Stimulated activated naive CD4-positive, alpha-beta T cell (primary cell): Measurements from ENCODE around the gene PRTN3.
A peak's percentile ranks its signal among the peaks of the same experiment; 100 is the strongest.
"Not testable (repeated sequence)": the region's sequence is repeated elsewhere in the genome, so short reads cannot be mapped to it uniquely, and the experiment has no call there.

Source experiments
- DNase-seq, 6 experiments: peaks; one replicate each; lab custom pipeline; 2025; lab: John Stamatoyannopoulos, UW

The PRTN3 gene

DNA sequence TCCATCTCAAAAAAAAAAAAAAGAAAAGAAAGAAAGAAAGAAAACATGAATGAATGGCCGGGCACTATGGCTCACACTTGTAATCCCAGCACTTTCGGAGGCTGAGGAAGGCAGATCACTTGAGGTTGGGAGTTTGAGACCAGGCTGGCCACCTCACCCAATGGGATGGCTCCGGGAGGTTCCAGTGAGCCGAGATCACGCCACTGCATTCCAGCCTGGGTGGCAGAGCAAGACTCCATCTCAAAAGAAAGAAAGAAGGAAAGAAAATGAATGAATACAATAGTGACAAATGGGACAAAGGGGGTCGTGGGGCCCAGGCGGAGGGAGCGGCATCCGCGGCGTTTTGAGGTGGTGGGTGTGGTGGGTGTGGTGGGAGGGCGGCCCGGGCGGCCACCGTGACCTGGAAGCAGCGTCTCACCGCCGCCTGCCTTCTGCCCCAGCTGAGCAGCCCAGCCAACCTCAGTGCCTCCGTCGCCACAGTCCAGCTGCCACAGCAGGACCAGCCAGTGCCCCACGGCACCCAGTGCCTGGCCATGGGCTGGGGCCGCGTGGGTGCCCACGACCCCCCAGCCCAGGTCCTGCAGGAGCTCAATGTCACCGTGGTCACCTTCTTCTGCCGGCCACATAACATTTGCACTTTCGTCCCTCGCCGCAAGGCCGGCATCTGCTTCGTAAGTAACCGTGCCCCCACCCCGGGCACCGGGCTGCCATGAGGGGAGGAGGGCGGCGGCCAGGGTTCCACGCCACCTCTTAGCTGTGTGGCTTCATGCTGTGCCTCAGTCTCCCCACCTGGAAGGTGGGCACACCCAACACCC is 5.1 kb downstream of the PRTN3 start:
- no peak for DNase-seq

DNA sequence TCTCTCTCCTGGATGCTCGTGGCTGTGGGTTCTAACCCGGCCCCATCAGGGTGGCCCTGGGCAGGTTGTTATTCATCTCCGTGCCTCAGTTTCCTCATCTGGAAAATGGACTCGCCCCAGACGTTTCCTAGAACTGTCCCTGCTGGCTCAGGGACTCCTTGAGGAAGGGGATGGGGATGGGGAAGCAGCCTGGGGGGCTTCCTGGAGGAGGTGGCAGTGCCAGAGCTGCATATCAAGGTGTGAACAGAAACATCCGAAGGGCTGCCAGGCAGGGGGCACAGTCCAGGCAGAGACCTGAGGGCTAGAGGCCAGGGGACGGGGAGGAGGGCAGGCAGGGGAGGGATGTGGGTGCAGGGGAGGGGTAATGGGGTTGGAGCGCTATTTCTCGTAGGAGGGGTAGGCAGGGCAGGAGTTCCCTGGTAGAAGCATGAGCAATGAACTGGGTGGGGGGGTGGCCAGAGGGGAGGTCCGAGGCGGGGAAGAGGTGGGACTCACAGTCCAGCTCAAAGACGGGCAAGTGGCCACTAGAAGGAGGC is 7.7 kb downstream of the PRTN3 start:
- no peak for DNase-seq

DNA sequence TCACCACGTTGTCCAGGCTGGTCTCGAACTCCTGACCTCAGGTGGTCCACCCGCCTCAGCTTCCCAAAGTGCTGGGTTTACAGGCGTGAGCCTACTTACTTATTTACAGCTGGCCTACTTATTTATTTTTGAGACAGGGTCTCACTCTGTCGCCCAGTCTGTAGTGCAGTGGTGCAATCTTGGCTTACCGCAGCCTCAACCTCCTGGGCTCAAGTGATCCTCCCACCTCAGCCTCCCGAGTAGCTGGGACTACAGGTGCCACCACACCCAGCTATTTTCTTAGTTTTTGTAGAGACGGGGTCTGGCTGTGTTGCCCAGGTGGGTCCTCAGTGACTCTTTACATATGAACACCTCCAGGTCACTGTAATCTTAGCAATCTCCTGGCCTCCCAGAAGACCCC is 8.4 kb downstream of the PRTN3 start:
- not testable (repeated sequence) for DNase-seq

DNA sequence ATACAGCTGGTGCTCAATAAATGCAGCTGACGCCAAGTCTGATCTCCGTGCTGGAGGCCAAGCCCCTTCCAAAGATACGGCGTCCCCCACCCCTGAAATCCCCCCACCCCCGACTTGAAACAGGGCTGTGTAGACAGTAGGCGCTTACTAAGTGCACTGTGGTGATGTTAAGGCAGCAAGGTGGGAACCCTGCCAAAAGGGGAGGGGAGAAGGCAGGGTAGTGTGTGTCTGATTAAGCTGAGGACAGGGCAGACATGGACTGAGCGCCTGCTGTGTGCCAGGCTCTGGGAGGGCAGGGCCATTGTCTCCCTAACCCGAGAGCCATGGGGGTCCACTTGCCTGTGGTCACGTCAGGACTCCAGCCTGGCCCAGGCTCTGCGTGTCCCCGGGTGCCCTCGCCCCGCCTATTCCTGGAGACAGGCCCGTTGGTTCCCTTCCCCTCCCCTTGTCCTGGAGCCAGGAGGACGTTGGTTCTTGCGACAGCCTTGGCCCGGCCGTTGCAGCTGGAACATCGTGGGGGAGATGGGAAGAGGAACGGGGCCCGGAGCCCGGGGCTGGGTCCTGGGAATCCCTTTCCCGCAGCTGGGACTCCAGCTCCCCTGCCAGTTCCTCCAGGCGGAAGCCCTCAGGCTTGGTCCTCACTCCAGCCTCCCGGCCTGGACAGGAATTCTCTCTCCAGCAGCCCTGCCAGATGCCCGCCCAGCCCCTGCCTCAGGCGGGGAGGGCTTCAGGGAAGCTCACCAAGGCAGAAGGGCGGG is 9.6 kb downstream of the PRTN3 start:
- DNase-seq = no peak

DNA sequence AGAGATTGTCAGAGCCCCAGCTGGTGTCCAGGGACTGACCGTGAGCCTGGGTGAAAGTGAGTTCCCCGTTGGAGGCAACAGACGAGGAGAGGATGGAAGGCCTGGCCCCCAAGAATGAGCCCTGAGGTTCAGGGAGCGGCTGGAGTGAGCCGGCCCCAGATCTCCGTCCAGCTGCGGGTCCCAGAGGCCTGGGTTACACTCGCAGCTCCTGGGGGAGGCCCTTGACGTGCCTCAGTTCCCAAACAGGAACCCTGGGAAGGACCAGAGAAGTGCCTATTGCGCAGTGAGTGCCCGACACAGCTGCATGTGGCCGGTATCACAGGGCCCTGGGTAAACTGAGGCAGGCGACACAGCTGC is 10.2 kb downstream of the PRTN3 start:
- DNase-seq = no peak

DNA sequence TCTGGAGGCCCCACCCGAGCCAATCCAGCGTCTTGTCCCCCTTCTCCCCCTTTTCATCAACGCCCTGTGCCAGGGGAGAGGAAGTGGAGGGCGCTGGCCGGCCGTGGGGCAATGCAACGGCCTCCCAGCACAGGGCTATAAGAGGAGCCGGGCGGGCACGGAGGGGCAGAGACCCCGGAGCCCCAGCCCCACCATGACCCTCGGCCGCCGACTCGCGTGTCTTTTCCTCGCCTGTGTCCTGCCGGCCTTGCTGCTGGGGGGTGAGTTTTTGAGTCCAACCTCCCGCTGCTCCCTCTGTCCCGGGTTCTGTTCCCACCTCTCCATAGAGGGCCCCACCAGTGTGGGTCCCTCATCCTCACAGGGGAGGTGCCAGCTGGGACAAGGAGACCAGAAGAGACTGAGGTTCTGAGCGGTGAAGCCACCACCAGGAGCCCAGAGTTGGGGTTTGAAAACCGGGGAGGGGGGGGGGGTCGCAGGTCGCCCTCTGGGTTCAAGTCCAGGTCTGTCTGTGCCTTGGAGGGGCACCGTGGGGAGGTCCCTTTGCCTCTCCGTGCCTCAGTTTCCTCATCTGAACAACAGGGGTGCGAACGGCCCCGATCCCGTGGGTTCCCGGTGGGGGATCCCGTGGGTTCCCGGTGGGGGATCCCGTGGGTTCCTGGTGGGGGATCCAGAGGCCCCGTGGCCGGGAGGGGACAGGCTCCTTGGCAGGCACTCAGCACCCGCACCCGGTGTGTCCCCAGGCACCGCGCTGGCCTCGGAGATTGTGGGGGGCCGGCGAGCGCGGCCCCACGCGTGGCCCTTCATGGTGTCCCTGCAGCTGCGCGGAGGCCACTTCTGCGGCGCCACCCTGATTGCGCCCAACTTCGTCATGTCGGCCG is 11.6 kb downstream of the PRTN3 start, which contains the start of gene ELANE:
TSS of gene ELANE (plus strand) at position 168 of the 878 bp plus-strand sequence. CDS start at position 194, 26 bp downstream.
- DNase-seq = no peak

DNA sequence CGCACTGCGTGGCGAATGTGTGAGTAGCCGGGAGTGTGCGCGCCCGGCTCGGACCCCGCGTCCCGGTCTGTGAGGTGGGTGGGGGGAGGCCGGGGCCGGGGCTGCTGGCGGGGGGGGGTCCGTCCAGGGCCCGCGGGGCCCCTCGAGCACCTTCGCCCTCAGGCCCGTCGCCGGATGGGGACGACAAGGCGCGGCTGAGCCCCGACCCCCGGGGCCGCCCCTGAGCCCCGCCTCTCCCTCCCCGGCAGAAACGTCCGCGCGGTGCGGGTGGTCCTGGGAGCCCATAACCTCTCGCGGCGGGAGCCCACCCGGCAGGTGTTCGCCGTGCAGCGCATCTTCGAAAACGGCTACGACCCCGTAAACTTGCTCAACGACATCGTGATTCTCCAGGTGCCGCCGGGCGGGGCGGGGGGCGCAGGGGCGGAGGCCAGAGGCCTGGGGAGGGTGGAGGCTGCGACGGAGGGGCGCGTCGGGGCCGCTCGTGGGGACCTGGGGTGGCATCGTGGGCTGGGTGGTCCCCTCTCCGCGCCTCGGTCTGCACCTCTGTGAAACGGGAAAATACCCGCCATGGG is 12.3 kb downstream of the PRTN3 start:
- no peak for DNase-seq

DNA sequence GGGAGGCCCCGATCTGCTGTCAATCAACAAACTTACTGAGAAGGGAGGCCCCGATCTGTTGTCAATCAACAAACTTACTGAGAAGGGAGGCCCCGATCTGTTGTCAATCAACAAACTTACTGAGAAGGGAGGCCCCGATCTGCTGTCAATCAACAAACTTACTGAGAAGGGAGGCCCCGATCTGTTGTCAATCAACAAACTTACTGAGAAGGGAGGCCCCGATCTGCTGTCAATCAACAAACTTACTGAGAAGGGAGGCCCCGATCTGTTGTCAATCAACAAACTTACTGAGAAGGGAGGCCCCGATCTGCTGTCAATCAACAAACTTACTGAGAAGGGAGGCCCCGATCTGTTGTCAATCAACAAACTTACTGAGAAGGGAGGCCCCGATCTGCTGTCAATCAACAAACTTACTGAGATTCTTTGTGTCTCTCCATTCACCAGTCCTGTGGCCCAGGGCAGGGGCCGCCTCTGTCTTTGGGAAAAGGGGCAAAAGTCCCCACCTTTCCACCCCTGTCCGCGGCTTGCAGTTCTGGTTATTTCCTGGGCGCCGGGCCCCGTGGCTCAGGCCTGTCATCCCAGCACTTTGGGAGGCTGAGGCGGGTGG is 12.9 kb downstream of the PRTN3 start:
- DNase-seq = not testable (repeated sequence)

DNA sequence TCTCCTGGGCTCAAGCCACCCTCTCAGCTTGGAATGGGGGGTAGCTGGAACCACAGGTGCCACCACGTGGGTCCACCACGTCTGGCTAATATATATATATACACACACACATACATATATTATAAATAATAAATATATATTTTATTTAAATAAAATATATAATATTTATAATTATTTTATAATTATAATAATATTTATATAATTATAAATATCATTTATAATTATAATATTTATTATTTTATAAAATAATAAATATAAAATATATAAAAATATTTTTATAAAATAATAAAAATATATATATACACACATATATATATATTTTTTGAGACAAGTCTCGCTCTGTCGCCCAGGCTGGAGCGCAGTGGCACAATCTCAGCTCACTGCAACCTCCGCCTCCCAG is 13.8 kb downstream of the PRTN3 start:
- DNase-seq = no peak

DNA sequence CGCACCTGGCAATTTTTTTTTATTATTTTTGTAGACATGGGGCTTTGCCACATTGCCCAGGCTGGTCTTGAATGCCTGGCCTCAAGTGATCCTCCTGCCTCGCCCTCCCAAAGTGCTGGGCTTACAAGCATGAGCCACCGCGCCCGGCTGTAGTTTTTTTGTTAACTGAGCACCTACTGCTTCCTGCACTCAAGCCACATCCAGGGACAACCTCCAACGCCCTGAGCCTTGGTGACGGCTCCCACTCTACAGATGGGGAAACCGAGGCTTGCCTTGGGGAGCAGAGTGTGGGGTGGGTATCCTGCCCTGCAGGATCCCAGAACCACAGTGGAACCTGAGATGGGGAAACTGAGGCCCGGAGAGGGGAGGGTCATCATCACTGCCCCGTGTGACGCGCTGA is 14.3 kb downstream of the PRTN3 start:
- no peak for DNase-seq

DNA sequence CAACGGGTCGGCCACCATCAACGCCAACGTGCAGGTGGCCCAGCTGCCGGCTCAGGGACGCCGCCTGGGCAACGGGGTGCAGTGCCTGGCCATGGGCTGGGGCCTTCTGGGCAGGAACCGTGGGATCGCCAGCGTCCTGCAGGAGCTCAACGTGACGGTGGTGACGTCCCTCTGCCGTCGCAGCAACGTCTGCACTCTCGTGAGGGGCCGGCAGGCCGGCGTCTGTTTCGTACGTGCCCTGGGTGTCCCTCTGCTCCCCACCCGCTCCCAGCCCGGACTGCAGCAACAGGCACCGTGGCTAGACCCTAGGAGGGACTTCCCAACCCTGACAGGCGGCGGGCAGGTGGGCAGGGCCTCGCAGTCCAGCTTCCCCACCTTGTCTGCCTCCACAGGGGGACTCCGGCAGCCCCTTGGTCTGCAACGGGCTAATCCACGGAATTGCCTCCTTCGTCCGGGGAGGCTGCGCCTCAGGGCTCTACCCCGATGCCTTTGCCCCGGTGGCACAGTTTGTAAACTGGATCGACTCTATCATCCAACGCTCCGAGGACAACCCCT is 14.8 kb downstream of the PRTN3 start:
- no peak for DNase-seq

DNA sequence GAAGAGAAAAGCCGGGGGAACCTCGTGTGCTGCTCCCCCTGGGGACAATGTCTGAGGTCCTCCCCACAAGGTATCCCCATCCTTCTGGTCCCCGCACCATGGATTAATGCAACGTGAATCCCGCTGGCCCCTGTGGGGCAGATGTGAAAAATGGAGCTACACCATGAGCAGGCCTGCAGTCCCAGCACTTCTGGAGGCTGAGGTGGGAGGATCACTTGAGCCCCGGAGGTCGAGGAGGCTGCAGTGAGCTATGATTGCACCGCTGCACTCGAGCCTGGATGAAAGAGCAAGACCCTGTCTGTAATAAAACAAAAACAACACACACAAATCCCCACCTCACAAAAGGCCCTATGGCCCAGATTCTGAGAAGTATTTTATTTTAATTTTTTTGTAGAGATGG is 17.5 kb downstream of the PRTN3 start:
- DNase-seq = no peak

DNA sequence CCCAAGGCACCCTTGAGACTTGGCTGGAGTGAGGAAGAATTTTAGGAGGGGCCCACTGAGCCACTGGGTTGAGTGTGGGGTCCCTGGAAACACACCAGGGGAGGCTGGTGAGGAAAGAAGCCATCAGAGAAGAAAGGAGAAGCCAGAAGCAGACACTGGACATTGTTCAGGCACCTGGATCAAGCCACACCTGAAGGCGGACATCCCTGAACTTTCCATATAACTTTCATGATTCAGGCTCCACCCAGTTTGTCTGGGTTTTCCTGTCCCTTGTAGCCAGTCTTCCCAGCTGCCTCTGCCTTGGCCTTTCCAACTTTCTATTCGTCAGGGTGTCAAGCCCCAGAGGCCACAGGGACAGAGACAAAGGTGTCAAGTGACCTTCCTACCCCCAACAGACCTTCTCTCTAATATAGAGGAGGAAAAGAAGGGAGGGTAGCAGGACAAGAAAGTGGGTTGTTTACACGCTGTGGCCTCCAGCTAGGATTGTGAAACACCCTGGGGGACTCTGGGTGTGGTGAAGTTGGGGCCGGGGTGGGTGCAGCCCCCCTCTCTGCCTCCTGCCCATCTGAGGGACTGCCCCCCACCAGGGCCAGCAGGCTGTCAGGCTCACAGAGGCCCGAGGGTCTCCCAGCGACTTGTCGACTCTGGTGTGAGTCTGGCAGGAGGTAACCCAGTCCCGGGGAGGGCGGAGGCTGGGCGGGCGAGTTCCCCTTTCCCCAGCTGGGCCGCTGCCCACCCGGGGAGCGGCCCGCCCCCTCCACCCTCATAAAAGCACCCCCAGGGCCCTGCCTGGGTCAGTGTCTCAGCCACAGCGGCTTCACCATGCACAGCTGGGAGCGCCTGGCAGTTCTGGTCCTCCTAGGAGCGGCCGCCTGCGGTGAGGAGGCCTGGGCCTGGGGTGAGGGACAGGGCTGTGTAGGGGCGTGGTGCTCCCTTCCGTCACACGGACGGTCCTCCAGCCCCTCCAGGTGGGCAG is 18.4 kb downstream of the PRTN3 start, which contains the start of gene CFD:
TSS of gene CFD (plus strand) at position 797 of the 976 bp plus-strand sequence. CDS start at position 823, 26 bp downstream.
- DNase-seq = no peak

DNA sequence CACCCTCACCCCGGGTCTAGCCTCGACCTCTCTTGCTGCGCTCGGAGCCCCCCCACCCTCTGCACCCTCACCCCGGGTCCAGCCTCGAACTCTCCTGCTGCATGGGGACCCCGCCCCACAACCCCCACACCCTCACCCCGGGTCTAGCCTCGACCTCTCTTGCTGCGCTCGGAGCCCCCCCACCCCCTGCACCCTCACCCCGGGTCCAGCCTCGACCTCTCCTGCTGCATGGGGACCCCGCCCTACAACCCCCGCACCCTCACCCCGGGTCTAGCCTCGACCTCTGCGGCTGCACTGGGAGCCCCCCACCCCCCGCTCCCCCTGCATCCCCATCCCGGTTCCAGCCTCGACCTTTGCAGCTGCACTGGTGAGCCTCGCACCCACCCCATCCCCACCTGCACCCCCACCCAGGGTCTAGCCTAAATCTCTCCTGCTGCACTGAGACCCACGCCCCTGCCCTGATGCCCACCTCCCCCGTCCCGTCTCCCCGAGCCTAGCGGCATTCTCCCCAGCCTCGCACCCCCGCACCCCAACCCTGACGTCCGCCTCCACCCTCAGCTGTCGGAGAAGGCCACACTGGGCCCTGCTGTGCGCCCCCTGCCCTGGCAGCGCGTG is 20.4 kb downstream of the PRTN3 start:
- DNase-seq = no peak

DNA sequence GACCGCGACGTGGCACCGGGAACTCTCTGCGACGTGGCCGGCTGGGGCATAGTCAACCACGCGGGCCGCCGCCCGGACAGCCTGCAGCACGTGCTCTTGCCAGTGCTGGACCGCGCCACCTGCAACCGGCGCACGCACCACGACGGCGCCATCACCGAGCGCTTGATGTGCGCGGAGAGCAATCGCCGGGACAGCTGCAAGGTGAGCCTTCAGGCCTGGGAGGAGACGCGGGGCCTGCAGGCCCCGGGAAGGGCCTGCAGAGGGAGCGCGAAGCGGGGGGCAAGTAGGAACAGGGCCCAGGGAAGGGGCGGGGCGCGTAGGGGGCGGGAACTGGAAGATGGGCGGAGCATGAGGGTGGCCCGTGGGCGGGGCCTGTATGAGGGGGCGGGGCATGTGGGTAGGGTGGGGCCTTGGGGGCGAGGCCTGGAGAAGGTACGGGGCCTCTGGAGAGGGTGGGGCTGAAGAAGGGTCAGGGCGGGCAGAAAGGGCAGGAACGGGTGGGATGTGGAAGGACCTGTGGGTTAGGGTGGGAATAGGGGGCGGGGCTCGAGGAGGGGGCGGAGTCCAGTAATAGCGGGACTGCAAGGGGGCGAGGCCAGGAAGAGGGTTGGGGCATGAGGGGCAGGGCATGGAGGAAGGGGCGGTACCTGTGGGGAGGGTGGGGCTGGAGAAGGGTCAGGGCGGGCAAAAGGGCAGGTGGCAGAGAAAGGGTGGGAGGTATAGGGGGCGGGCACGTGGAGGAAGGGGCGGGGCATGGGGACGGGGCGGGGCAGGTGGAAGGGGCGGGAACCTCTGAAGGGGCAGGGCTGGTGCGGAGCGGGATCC is 21.2 kb downstream of the PRTN3 start:
- peak; percentile 13 to 77 (median 69) for DNase-seq

DNA sequence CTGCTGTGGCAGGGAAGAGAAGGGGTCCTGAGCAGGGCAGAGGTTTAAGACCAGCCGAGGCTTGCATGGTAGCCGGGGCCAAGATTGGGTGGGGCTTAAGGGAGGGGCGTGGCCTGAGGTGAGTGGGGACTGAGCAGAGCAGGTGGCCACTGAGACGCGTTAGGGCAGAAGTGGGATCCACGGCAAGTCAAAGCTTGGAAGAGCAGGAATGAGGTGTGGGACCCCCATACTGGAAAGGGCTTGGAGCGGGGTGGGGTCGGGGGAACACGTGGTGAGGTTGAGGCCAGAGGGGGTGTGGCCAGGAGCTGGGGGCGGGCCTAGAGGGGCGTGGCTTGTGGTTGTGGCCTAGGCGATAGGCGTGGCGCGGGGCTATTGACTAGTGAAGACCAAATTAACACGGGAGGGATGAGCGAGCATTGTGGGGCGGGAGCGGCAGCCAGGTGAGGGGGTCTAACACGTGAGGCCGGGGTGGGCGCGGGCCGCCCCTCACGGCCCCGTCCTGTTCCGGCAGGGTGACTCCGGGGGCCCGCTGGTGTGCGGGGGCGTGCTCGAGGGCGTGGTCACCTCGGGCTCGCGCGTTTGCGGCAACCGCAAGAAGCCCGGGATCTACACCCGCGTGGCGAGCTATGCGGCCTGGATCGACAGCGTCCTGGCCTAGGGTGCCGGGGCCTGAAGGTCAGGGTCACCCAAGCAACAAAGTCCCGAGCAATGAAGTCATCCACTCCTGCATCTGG is 21.9 kb downstream of the PRTN3 start:
- peak; percentile 46 to 83 (median 74) for DNase-seq

DNA sequence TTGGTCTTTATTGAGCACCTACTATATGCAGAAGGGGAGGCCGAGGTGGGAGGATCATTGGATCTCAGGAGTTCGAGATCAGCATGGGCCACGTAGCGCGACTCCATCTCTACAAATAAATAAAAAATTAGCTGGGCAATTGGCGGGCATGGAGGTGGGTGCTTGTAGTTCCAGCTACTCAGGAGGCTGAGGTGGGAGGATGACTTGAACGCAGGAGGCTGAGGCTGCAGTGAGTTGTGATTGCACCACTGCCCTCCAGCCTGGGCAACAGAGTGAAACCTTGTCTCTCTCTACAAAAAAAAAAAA is 22.5 kb downstream of the PRTN3 start:
- no peak for DNase-seq
